SIG-M5 treated with dmso at 0.1 percent for 504 hours (cell line): Measurements from ENCODE around the gene TAF6.
A peak's percentile ranks its signal among the peaks of the same experiment; 100 is the strongest.
"Not testable (repeated sequence)": the region's sequence is repeated elsewhere in the genome, so short reads cannot be mapped to it uniquely, and the experiment has no call there.

Experiments used
- DNase-seq: peaks from one replicate; lab custom pipeline; 2025; ENCODE audit not compliant: unreplicated experiment; lab: John Stamatoyannopoulos, UW

The TAF6 gene

DNA sequence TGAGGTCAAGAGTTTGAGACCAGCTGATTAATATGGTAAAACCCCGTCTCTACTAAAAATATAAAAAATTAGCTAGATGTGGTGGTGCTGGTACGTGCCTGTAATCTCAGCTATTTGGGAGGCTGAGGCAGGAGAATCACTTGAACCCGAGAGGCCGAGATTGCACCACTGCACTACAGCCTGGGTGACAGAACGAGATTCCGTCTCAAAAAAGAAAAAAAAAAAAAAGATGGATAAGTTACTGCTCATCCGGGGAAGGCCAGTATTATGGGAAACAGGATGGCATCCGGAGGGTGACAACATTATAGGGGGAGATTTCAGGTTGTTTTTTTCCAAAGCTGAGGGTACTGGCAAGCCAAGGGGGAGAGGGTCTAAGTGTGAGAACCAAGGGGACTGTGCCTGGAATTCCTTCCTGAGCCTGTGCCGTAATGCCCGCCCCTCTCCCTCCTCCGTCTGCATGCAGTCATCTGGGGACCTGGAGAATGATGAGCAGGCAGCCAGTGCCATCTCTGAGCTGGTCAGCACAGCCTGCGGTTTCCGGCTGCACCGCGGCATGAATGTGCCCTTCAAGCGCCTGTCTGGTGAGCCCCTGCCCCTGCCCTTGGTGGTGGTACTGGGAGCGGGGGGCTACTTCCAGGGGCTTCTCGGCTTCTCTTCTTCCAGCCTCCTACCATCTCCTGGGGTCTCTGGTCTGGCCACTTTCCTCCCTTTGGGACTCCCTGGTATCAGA is 33.9 kb upstream of the TAF6 start:
- no peak for DNase-seq

DNA sequence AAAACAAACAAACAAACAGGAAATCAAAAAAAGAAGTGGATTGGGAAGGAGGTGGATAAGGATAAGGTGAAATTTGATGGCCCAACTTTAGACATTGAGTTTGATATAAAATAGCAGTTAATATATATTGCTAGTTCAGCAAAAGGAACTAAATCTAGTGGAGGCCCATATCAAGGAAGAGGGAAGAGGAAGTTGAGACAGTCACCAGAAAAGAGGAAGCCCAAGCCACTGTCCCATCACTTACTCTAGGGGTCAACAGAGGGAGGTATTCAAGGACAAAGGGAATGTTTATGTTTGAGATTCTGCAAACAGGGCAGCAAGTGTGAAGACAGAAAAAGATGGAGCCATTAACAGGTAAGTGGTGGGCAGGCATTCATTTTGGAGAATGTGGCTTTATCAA is 33.2 kb upstream of the TAF6 start:
- peak; percentile 90 for DNase-seq

DNA sequence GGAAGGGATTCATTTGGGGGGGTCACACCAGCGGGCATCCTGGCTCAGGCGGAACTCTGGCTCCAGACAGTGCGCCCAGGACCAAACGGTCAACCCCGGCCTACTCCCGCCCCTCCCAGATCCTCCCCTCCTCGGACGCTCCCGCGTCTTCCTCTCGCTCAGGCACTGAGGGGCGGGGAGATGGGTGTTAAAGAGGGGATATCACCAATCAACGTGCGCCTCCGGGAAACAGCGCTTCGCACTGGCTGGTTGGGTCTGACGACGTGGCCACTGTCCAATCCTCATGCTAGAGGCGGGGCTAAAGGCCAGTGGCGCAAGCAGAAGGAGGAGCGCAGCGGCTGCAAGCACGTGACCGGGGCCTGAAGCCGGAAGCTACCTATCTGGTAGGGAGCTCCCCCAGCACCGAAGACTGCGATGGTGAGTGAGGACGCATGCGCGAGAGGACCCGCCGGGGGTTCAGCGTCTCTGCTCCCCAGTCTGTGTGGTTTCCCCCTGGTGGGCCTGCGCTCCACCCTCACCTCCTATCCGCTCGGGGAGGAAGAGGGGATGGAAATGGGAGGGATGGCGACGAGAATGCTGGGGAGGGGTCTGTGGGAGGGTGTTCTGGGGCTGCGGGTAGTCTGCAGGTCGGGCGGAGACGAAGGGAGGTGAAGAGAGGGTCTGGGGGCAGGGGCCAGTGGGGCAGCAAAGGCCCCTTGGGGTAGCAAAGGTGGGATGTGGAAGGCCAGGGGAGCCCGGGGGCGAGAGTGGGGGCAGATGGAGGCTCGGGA is 29.6 kb upstream of the TAF6 start, which contains the start of gene LAMTOR4:
TSS of gene LAMTOR4 (plus strand) at position 360 of the 770 bp plus-strand sequence. CDS start at position 415, 55 bp downstream.
- DNase-seq = peak; percentile 99

DNA sequence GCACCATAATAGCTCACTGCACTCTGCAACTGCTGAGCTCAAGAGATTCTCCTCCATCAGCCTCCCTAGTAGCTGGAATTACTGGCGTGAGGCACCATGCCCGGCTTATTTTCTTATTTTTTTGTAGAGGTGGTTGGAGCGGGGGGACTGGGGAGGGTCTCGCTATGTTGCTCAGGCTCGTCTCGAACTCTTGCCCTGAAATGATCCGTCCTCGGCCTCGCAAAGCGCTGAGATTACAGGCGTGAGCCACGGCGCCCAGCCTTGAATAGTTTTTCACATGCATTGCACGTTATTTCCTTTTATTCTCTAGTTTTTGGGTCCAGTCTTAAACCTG is 29.0 kb upstream of the TAF6 start:
- no peak for DNase-seq

DNA sequence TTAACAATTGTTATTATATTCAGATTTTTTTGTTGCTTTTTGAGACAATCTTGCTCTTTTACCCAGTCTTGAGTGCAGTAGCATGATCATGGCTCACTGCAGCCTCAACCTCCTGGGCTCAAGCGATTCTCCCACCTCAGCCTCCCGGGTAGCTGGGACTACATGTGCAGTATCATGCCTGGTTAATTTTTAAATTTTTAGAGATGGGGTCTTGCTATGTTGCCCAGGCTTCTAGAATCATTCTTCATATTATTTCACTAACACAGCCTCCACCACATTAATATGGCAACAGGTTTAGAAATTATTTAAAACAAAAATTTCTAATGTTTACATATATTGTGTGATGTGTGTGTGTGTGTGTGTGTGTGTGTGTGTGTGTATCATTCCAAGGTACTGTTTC is 28.1 kb upstream of the TAF6 start:
- DNase-seq = no peak

DNA sequence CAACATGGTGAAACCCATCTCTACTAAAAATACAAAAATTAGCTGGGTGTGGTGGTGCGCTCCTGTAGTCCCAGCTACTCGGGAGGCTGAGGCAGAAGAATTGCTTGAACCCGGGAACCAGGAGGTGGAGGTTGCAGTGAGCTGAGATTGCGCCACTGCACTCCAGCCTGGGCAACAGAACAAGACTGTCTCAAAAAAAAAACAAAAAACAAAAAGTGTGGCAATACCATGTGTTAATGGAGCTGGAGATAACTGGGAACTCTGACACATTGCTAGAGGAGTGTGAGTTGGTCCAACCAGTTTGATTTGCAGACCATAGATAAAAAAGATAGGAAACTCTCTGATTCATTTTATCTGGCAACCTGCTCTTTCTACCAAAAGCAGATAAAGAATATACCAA is 27.2 kb upstream of the TAF6 start:
- DNase-seq = peak; percentile 54

DNA sequence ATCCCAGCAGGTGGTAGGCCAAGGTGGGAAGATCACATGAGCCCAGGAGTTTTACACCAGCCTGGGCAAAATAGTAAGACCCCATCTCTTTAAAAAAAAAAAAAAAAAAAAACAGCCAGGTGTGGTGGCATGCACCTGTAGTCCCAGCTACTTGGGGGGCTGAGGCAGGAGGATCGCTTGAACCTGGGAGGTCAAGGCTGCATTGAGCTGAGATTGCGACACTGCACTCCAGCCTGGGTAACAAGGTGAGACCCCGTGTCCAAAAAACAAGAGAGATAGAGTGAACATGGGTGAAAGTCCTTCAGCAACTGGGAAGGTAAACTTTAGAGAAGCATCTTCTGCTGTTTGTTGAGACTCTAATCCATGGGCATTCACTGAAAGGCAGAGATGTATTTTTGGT is 23.3 kb upstream of the TAF6 start:
- DNase-seq = no peak

DNA sequence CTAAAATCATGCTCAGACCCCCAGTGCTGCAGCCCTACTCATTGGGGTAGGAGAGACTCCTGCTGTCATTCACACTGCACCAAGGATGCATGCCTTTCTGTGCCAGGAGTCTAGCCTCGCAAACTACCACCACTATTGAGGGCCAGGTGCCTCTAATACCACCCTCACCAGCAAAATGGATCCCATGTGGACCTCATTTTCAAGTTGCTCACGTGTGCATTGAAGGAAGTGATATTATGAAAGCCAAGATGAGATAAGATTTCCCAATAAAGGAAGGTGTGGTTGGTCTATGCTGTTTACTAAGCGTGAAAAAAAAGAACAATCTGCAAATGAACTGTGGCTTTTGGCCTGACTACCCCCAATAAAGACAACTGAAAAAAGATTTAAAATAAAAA is 22.4 kb upstream of the TAF6 start:
- no peak for DNase-seq

DNA sequence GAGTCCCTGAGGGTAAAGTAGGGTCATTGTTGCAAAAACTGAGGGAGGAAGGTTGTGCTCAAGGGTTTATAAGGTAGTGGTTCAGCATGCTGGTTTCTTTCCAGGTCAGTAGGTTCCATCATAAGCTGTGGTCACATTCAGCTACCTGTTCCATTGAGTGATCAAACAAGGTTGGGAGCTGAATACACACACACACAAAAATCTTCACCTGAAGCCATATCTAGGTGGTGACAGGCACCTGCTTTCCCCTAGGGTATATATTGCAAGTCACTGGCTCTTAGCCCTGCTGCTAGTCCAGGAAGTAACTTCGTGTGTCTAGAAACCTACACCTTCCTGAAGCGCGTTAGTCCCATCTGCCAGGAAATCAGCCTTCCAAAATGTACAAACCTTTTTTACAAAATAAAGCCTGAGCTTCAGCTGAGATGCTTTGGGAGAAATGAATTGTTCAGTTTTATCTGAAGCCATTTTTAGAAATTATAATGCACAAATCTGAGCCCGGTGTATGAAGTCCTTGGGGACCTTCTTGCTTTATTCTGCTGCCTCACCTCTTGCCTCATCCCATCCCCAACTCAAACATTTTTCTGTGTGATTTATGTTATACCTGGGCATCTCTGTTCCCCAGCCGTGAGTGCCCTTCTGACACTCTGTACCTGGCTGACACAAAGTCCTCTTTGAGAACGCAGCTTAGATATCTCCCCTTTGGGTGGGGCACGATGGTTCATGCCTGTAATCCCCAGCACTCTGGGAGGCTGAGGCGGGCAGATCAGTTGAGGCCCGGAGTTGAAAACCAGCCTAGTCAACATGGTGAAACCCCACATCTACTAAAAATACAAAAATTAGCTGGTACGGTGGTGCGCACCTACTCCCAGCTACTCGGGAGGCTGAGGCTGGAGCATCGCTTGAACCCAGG is 18.9 kb upstream of the TAF6 start:
- DNase-seq = no peak

DNA sequence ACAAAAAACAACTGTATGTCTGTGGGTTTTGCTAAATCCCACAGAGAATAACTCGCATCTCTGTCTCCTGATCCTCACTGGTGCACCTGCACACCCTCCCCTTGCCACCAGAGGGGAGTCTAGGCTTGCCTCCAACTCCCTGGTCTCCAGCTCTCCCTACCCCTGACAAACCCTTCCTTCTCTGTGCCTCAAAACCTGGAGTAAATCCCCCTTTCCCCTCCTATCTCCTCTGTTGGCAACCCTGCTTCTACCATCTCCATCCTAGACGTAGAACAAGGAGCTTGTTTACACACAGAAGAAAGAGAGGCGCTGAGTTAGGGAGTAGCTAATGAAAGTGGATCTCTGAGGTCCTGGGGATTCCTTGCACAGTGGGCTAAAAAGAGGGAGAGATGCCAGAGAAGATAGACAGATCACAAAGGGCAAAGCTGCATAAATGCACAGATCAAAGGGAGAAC is 13.6 kb upstream of the TAF6 start:
- DNase-seq = peak; percentile 62

DNA sequence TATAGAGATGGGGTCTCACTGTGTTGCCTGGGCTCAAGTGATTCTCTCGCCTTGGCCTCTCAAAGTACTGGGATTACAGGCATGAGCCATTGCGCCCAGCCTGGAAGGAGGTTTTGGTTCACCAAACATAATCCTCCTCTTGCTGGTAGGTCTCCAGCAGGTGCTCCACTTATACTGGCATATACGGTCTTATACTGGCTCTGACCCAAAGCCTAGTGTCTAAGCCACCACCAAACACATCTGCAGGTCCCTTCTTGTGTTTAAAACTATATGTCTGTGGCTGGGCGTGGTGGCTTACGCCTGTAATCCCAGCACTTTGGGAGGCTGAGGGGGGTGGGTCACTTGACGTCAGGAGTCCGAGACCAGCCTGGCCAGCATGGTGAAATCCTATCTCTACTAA is 13.0 kb upstream of the TAF6 start:
- DNase-seq = no peak

DNA sequence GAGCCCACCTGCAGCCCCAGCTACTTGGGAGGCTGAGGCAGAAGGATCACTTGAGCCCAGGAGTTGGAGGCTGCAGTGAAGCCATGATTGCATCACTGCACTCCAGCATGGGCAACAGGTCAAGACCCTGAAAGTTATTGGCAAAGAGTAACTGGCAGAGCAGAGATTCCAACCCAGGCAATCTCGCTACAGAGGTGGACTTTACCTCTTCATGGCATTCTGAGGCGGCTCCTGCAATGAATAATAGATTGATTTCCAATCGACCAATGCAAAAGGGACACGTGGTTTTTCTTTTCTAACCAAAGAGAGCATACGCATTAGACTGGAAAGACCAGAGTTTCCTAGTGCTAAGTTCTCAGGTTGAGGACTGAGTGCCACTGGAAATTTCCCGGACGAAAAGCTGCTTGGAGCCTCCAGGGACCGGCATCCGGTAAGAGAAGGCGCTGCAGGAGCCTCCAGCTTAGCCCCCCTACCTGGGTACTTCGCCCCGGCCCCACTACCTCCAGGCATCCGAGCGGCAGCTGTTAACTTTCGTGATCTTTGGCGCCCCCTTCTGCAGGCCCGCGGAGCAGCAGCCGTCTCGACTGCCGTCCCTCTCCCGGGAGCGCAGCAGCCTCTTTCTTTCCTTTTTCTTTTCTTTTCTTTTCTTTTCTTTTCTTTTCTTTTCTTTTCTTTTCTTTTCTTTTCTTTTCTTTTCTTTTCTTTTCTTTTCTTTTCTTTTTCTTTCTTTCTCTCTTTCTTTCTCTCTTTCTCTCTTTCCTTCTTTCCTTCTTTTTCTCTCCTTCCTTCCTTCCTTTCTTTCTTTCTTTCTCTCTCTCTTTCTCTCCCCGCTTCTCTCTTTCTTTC is 11.7 kb upstream of the TAF6 start:
- peak; percentile 43 for DNase-seq

DNA sequence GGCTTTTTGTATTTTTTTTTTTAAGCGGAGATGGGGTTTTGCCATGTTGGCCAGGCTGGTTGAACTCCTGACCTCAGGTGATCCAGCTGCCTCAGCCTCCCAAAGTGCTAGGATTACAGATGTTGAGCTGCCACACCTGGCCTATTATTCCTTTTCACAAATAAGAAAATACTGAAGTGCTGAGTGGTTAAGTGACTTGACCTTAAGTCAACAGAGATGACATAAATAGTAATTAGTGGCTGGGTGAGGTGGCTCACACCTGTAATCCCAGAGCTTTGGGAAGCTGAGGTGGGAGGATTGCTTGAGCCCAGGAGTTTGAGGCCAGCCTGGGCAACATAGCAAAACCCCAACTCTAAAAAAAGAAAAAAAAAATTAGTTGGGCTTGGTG is 11.1 kb upstream of the TAF6 start:
- DNase-seq = not testable (repeated sequence)

DNA sequence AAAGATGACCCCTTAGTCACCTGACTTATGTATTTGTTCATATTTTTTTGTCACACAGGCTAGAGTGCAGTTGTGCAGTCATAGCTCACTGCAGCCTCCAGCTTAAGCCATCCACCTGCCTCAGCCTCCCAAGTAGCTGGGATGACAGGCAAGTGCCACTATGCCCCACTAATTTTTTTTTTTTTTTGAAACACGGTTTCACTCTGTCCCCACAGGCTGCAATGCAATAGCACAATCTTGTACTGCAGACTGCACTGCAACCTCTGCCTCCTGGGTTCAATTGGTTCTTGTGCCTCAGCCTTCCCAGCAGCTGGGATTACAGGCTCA is 9.4 kb upstream of the TAF6 start:
- DNase-seq = no peak

DNA sequence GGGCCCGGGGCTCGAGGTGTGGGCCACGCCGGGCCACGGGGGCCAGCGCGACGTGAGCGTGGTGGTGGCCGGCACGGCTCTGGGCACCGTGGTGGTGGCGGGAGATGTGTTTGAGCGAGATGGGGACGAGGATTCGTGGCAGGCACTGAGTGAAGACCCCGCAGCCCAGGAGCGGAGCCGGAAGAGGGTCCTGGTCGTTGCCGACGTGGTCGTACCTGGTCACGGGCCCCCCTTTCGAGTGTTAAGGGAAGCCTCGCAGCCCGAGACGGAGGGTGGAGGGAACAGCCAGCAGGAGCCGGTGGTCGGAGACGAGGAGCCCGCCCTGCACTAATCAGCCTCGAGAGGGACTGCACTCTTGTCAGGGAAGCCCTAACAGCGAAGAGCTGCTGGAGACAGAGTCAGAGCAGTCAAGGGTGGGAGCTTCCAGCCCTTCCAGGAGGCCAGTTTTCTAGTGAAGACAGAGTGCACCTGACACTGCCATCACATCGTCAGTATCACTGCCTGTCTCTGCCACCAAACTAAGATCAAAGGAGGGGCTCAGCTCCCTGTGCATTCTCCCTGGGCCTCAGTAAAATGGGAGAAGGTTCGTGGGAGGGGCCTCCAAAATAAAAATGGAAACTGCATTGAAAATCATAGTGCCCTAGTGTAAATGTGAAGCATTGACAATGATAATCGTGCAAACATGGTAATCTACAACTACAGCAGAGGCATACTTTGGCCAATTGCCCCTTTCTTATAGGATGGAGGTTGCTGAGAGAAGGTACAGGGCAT is 8.9 kb upstream of the TAF6 start:
- DNase-seq = no peak

DNA sequence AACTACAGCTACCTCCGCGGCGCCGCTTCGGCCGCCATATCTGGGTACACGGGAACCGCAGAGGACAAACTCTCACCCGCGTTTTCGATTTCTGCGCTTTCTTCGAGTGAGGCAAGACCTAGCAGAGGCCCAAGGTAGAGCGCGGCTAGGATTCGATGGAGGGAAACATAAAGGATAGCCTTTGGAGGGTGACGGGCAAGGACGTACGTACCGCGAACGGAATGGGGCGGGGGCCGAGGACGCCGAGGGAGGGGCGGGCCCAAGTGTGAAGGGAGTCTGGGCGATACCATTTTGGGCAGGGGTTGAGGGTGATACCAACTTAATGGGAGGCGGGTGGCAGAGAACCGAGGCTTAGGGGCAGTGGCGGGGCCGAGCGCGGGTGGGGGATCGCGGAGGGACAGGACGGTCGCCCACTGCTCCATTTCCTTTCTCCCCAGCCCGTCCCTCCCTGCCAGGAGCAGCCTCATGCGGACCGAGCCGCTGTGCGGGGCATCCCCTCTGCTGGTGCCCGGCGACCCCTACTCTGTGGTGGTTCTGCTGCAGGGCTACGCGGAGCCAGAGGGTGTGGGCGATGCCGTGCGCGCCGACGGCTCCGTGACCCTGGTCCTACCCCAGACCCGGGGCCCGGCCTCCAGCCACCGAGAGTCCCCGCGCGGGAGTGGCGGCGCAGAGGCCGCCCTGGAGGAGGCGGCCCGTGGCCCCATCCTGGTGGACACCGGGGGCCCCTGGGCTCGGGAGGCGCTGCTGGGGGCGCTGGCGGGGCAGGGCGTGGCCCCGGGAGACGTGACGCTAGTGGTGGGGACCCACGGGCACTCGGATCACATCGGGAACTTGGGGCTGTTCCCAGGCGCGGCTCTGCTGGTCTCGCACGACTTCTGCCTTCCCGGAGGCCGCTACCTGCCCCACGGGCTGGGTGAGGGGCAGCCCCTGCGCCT is 8.0 kb upstream of the TAF6 start, which contains the start of gene MBLAC1:
TSS of gene MBLAC1 (plus strand) at position 37 of the 935 bp plus-strand sequence. CDS start at position 466, 429 bp downstream.
- peak; percentile 93 for DNase-seq

DNA sequence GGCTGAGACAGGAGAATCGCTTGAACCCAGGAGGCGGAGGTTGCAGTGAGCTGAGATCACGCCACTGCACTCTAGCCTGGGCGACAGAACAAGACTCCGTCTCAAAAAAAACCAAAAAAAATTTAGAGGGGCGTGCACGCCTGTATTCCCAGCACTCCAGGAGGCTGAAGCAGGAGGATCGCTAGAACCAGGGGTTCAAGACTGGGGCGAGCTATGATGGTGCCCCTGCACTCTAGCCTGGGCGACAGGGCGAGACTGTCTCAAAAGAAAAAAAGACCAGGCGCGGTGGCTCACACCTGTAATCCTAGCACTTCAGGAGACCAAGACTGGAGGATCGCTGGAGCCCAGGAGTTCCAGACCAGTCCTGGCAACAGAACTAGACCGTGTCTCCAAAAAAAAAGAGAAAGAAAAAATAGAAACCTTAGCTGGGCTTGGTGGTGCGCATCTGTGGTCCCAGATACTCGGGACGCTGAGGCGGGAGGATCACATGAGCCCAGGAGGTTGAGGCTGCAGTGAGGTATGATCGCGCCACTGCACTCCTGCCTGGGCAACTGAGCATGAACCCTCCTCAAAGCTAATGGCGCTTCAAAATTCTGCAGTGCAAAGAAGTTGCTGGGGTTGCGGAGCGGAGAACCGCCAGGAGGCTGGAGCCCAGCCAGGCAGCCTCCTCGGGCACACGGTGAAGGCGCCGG is 7.2 kb upstream of the TAF6 start:
- DNase-seq = no peak
